Liver (tissue), 9 donors: ENCODE data around the gene GALNT14. TPM values are rescaled to one million over a fixed set of nuclear protein-coding genes. Genes with fewer than 3 reads are reported as not detected.

Experiments used
- DNase-seq: peaks from one replicate; pipeline ENCODE4 v3.0.0-alpha.2; 2017; ENCODE audit warnings: low spot score
- H3K27ac ChIP-seq, 2 donors: one replicate each; pipeline ENCODE4 v1.7.0; 2013; ENCODE audit warnings: inconsistent platforms in 2 of 2, low read length in 2 of 2, control low read depth in 1 of 2, low read depth in 1 of 2, mild to moderate bottlenecking in 1 of 2
- H3K27me3 ChIP-seq, 4 donors: one replicate each; pipeline versions ENCODE4 v1.6.1 to v1.7.0; 2013; ENCODE audit warnings: low read length in 3 of 4, inconsistent platforms in 1 of 4, mild to moderate bottlenecking in 1 of 4, moderate library complexity in 1 of 4; ENCODE audit not compliant: control insufficient read depth in 4 of 4, insufficient read depth in 4 of 4
- H3K36me3 ChIP-seq, 4 donors: one replicate each; pipeline versions ENCODE4 v1.6.1 to v1.7.0; 2013; ENCODE audit warnings: low read length in 3 of 4, mild to moderate bottlenecking in 3 of 4, low read depth in 1 of 4, moderate library complexity in 1 of 4; ENCODE audit not compliant: control insufficient read depth in 4 of 4, insufficient read depth in 3 of 4
- H3K4me1 ChIP-seq, 4 donors: one replicate each; pipeline versions ENCODE4 v1.6.1 to v1.7.0; 2013; ENCODE audit warnings: low read length in 3 of 4, mild to moderate bottlenecking in 3 of 4, moderate library complexity in 1 of 4; ENCODE audit not compliant: control insufficient read depth in 4 of 4, insufficient read depth in 4 of 4
- H3K4me3 ChIP-seq, 3 donors: one replicate each; pipeline versions ENCODE4 v1.6.1 to v1.7.0; 2013; ENCODE audit warnings: low read length in 3 of 3, control low read depth in 1 of 3, low read depth in 1 of 3, mild to moderate bottlenecking in 1 of 3
- H3K9ac ChIP-seq, 2 donors: one replicate each; pipeline ENCODE4 v1.7.0; 2013; ENCODE audit warnings: low read length in 2 of 2, mild to moderate bottlenecking in 2 of 2, moderate library complexity in 2 of 2, control low read depth in 1 of 2, low read depth in 1 of 2
- H3K9me3 ChIP-seq, 4 donors: one replicate each; pipeline versions ENCODE4 v1.6.1 to v1.7.0; 2013; ENCODE audit warnings: low read length in 3 of 4; ENCODE audit not compliant: control insufficient read depth in 4 of 4
- FOXA2 ChIP-seq: IDR thresholded peaks from 2 replicates; pipeline ENCODE4 v1.6.1; 2016; ENCODE audit warnings: antibody characterized with exemption
- GABPA ChIP-seq, 2 donors: IDR thresholded peaks in 1 of 2; conservative IDR thresholded peaks in 1 of 2; 2 replicates each; pipeline ENCODE4 v1.6.1; 2016; ENCODE audit warnings: antibody characterized with exemption in 2 of 2, mild to moderate bottlenecking in 1 of 2, moderate library complexity in 1 of 2
- HNF4A ChIP-seq, 2 donors: conservative IDR thresholded peaks; 2 replicates each; pipeline ENCODE4 v1.6.1; 2016; ENCODE audit warnings: antibody characterized with exemption in 2 of 2, mild to moderate bottlenecking in 2 of 2
- HNF4G ChIP-seq: IDR thresholded peaks from 2 replicates; pipeline ENCODE4 v1.6.1; 2016; ENCODE audit warnings: antibody characterized with exemption
- JUND ChIP-seq, 2 donors: IDR thresholded peaks; 2 replicates each; pipeline ENCODE4 v1.6.1; 2016; ENCODE audit warnings: antibody characterized with exemption in 2 of 2
- NR2F2 ChIP-seq: IDR thresholded peaks from 2 replicates; pipeline ENCODE4 v1.6.1; 2016; ENCODE audit warnings: antibody characterized with exemption
- RAD21 ChIP-seq, 2 donors: IDR thresholded peaks; 2 replicates each; pipeline ENCODE4 v1.6.1; 2016; ENCODE audit warnings: antibody characterized with exemption in 2 of 2, mild to moderate bottlenecking in 2 of 2
- RXRA ChIP-seq, 2 donors: IDR thresholded peaks; 2 replicates each; pipeline ENCODE4 v1.6.1; 2017 to 2018; ENCODE audit warnings: antibody characterized with exemption in 2 of 2, mild to moderate bottlenecking in 1 of 2
- SP1 ChIP-seq: IDR thresholded peaks from 2 replicates; pipeline ENCODE4 v1.6.1; 2018; ENCODE audit warnings: antibody characterized with exemption, mild to moderate bottlenecking
- TAF1 ChIP-seq: conservative IDR thresholded peaks from 2 replicates; pipeline ENCODE4 v1.6.1; 2016; ENCODE audit warnings: antibody characterized with exemption, mild to moderate bottlenecking
- WGBS: extraction: QIAGEN DNeasy Blood & Tissue Kit; methylation state at CpG from one replicate; pipeline ENCODE4 v1.1.7; 2013; 5-methylcytosine and 5-hydroxymethylcytosine counted together
- polyA plus RNA-seq, 2 donors: library from polyadenylated mRNA; stranded (reverse) in 1 of 2; unstranded in 1 of 2; fragments of 200-250 nt in 1 of 2; fragments of >200 nt in 1 of 2; fragmentation: Nextera tagmentation in 1 of 2; extraction: Ambion mirVana in 1 of 2; gene quantifications; one replicate each; pipeline versions ENCODE4 v1.2.1 to v1.2.3, GENCODE V29; 2013 to 2015
- total RNA-seq, 2 donors: library from RNA; depleted of rRNA; stranded (reverse); fragments of >200 nt; gene quantifications; one replicate each; pipeline ENCODE4 v1.2.3, GENCODE V29; 2014
- TF ChIP-seq, protein P1 (sequence below): fragments of 150-350 bp; IDR thresholded peaks from 2 replicates; pipeline ENCODE4 v1.5.1; 2017; ENCODE audit warnings: improper control_type of control experiment, low read depth, low read length; ENCODE audit not compliant: missing input control
- TF ChIP-seq, protein P2 (sequence below): IDR thresholded peaks from 2 replicates; pipeline ENCODE4 v1.6.1; 2016; ENCODE audit warnings: antibody characterized with exemption, mild to moderate bottlenecking
- TF ChIP-seq, protein P3 (sequence below): IDR thresholded peaks from 2 replicates; pipeline ENCODE4 v1.6.1; 2016; ENCODE audit warnings: antibody characterized with exemption
- TF ChIP-seq, protein P4 (sequence below): IDR thresholded peaks from 2 replicates; pipeline ENCODE4 v1.6.1; 2016; ENCODE audit warnings: antibody characterized with exemption
- TF ChIP-seq, protein P5 (sequence below): IDR thresholded peaks from 2 replicates; pipeline ENCODE4 v1.6.1; 2016; ENCODE audit warnings: antibody characterized with exemption
- donor health status: healthy.
- donor health status: healthy.
- donor health status: healthy.
- donor health status: healthy.
- donor health status: healthy.

GALNT14 gene
- total and polyA plus RNA-seq, 4 donors = 0.86 to 2.0 (median 1.5) TPM

DNA sequence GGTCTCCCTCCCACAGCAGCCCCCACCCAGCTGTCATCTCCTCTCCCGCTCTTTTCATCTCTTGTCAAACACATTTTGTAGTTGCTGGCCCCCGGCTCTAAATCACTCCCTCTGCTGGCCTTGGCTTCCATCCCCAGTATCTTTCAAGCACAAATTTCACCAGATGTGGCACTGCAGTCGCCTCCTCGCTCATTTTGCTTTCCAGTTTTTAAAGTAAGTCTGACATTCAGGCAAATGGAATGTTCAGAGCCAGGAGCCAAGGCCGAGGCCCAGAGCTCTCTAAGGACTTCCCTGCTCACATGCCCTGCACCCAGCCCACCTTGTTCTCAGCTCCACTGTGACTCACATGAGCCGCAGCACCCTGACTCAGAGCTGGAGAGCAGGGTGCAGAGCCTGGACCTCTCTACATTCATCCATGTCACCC is 158.4 kb downstream of the GALNT14 start:
- Histone ChIP-seq H3K9me3 (no peaks in the 10 kb centered on the region), H3K4me3 (no peak overlapping the region), H3K4me1 (no peaks in the 10 kb centered on the region), H3K36me3 (no peaks in the 10 kb centered on the region), H3K9ac (no peak overlapping the region), H3K27ac (no peak overlapping the region), H3K27me3 (no peaks in the 10 kb centered on the region)
- WGBS = 84% methylated on average over 6 of the region's 6 CpGs
- TF ChIP-seq HNF4G (no peak), HNF4A (conservative IDR thresholded peaks at IDR 0.05) (no peak), SP1 (no peak), JUND (IDR thresholded peaks at IDR 0.05) (no peak), TAF1 (no peak), GABPA (IDR thresholded peaks at IDR 0.05 in 1 of 2, conservative IDR thresholded peaks at IDR 0.05 in 1 of 2) (no peak), NR2F2 (no peak), FOXA2 (no peak), RAD21 (IDR thresholded peaks at IDR 0.05) (no peak), RXRA (IDR thresholded peaks at IDR 0.05) (no peak)
- TF ChIP-seq, protein P1, sequence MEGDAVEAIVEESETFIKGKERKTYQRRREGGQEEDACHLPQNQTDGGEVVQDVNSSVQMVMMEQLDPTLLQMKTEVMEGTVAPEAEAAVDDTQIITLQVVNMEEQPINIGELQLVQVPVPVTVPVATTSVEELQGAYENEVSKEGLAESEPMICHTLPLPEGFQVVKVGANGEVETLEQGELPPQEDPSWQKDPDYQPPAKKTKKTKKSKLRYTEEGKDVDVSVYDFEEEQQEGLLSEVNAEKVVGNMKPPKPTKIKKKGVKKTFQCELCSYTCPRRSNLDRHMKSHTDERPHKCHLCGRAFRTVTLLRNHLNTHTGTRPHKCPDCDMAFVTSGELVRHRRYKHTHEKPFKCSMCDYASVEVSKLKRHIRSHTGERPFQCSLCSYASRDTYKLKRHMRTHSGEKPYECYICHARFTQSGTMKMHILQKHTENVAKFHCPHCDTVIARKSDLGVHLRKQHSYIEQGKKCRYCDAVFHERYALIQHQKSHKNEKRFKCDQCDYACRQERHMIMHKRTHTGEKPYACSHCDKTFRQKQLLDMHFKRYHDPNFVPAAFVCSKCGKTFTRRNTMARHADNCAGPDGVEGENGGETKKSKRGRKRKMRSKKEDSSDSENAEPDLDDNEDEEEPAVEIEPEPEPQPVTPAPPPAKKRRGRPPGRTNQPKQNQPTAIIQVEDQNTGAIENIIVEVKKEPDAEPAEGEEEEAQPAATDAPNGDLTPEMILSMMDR = no peak
- TF ChIP-seq, protein P2, sequence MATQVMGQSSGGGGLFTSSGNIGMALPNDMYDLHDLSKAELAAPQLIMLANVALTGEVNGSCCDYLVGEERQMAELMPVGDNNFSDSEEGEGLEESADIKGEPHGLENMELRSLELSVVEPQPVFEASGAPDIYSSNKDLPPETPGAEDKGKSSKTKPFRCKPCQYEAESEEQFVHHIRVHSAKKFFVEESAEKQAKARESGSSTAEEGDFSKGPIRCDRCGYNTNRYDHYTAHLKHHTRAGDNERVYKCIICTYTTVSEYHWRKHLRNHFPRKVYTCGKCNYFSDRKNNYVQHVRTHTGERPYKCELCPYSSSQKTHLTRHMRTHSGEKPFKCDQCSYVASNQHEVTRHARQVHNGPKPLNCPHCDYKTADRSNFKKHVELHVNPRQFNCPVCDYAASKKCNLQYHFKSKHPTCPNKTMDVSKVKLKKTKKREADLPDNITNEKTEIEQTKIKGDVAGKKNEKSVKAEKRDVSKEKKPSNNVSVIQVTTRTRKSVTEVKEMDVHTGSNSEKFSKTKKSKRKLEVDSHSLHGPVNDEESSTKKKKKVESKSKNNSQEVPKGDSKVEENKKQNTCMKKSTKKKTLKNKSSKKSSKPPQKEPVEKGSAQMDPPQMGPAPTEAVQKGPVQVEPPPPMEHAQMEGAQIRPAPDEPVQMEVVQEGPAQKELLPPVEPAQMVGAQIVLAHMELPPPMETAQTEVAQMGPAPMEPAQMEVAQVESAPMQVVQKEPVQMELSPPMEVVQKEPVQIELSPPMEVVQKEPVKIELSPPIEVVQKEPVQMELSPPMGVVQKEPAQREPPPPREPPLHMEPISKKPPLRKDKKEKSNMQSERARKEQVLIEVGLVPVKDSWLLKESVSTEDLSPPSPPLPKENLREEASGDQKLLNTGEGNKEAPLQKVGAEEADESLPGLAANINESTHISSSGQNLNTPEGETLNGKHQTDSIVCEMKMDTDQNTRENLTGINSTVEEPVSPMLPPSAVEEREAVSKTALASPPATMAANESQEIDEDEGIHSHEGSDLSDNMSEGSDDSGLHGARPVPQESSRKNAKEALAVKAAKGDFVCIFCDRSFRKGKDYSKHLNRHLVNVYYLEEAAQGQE = no peak
- TF ChIP-seq, protein P3, sequence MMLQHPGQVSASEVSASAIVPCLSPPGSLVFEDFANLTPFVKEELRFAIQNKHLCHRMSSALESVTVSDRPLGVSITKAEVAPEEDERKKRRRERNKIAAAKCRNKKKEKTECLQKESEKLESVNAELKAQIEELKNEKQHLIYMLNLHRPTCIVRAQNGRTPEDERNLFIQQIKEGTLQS = no peak
- TF ChIP-seq, protein P4, sequence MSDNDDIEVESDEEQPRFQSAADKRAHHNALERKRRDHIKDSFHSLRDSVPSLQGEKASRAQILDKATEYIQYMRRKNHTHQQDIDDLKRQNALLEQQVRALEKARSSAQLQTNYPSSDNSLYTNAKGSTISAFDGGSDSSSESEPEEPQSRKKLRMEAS = no peak
- TF ChIP-seq, protein P5, sequence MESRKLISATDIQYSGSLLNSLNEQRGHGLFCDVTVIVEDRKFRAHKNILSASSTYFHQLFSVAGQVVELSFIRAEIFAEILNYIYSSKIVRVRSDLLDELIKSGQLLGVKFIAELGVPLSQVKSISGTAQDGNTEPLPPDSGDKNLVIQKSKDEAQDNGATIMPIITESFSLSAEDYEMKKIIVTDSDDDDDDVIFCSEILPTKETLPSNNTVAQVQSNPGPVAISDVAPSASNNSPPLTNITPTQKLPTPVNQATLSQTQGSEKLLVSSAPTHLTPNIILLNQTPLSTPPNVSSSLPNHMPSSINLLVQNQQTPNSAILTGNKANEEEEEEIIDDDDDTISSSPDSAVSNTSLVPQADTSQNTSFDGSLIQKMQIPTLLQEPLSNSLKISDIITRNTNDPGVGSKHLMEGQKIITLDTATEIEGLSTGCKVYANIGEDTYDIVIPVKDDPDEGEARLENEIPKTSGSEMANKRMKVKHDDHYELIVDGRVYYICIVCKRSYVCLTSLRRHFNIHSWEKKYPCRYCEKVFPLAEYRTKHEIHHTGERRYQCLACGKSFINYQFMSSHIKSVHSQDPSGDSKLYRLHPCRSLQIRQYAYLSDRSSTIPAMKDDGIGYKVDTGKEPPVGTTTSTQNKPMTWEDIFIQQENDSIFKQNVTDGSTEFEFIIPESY = no peak
- DNase-seq = no peak

DNA sequence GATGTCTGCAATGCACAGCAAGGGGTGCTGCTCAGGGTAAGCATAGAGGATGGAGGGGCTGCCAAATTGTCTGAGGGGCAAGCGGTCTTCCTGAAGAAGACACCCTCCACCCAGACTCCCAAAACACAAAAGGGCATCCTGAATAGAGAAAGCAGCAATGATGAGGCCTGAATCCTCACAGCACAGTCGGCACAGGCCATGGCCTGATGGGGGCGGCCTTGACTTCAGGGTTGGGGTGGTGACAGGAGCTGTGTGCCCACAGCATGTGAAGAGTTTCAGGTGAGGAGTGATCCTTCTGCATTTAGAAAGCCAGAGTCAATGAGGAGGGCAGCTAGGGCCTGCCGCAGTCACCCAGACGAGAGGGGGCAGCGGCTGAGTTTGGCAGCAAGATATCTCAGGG is 159.4 kb downstream of the GALNT14 start:
- no peak for TF ChIP-seq SP1
- TF ChIP-seq HNF4A (conservative IDR thresholded peaks at IDR 0.05) = no peak

More for the DNA sequence above, 159.4 kb downstream of the GALNT14 start:
- no peaks in the 10 kb centered on the region for H3K4me1 ChIP-seq
- no peaks in the 10 kb centered on the region for H3K27me3 ChIP-seq
- 91% methylated on average over 6 of the region's 6 CpGs for WGBS
- no peaks in the 10 kb centered on the region for H3K9me3 ChIP-seq
- H3K4me3 ChIP-seq = no peak overlapping the region
- no peak overlapping the region for H3K27ac ChIP-seq
- no peaks in the 10 kb centered on the region for H3K36me3 ChIP-seq
- H3K9ac ChIP-seq = no peak overlapping the region
- no peak for DNase-seq
